DOHH2 (cell line): Measurements from ENCODE around the gene CDK17.

Experiments used
- EZH2phosphoT487 ChIP-seq: fragments of 200-600 bp; sonication (generic); IDR thresholded peaks from 2 replicates; pipeline ENCODE4 v1.6.1; 2017; ENCODE audit warnings: borderline replicate concordance, mild to moderate bottlenecking, antibody characterized with exemption, low read length, moderate library complexity, mixed read lengths
- TF ChIP-seq, protein P1 (sequence below): fragments of 200-600 bp; sonication (generic); IDR thresholded peaks from one replicate; pipeline ENCODE4 v1.5.1; 2014; ENCODE audit warnings: antibody characterized with exemption, mild to moderate bottlenecking, low read depth, low read length; ENCODE audit not compliant: poor library complexity, severe bottlenecking

DNA sequence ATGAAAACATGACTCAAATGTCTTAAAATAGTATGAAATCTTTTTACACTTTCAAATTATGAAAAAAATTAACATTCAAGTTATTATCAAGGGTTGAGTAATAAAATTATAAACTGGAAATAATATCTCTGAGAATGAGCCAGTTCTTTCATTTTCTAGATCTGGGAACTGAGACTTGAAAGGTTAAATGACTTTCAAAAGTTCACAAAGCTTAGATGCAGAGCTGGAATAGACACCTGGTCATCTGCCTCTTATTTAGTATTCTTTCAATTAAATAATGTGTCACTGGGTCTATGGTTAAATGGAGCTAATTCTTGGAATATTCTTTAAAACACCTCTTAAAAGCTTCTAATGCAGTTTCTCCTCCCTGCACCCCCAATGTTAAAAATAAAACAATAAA is 86.6 kb downstream of the CDK17 start:
- TF ChIP-seq, protein P1, sequence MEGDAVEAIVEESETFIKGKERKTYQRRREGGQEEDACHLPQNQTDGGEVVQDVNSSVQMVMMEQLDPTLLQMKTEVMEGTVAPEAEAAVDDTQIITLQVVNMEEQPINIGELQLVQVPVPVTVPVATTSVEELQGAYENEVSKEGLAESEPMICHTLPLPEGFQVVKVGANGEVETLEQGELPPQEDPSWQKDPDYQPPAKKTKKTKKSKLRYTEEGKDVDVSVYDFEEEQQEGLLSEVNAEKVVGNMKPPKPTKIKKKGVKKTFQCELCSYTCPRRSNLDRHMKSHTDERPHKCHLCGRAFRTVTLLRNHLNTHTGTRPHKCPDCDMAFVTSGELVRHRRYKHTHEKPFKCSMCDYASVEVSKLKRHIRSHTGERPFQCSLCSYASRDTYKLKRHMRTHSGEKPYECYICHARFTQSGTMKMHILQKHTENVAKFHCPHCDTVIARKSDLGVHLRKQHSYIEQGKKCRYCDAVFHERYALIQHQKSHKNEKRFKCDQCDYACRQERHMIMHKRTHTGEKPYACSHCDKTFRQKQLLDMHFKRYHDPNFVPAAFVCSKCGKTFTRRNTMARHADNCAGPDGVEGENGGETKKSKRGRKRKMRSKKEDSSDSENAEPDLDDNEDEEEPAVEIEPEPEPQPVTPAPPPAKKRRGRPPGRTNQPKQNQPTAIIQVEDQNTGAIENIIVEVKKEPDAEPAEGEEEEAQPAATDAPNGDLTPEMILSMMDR, result no peak
- TF ChIP-seq EZH2phosphoT487, result no peak
